ENCODE data around the gene DHX16.

The DHX16 gene

GRCh38 chr6:30687659-30688431, 15.0 kb upstream of the DHX16 start:
- TF ChIP-seq ZNF274 (IDR thresholded peaks at IDR 0.05; ENCODE audit: low read depth, low read length) = no peak
- peak overlapping the region; percentile 94 for H3K4me3 ChIP-seq (ENCODE audit: low read length)

DNA sequence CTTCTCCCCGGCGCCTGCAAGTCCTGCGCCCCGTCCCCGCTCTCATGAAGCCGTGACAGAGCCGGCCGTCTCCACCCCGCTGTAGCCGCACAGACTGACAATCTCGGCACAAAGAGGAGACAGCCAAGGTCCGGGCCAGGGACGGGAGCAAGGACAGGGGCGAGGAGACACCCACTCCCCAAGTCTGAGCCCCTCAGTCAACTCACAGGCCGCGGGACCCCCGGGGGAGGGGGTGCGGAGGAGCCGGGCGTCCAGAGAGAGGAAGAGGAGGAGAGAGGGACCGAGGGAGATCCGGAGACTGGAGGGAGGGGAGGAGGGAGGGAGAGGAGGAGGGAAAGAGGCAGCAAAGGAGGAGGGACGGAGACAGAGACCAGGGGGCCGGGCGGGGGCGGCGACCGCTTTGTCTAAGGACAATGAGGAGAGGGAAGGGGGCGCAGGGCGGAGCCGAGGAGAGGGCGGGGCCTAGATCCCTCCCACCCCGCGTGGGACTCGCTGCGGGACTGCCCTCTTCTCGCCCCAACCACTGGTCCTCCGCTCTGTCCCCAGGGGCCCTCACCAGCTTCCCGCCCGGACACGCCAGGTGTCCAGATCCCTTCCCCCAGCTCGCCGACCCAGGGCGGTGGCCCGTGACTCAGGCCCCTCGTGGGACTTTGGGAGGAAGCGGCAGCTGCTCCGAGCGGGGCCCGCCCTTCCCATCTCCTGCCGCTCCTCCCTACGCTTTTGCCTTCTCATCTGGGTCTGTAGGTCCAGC, 14.3 kb upstream of the DHX16 start:
- no peak for TF ChIP-seq ZNF274 (IDR thresholded peaks at IDR 0.05; ENCODE audit: low read depth, low read length)
- peak overlapping the region; percentile 94 for H3K4me3 ChIP-seq (ENCODE audit: low read length)

- no peak for TF ChIP-seq ZNF274 (IDR thresholded peaks at IDR 0.05; ENCODE audit: low read depth, low read length)
- peak within 1 kb of the TSS; percentile 94 for H3K4me3 ChIP-seq (ENCODE audit: low read length)
These were observed 13.5 kb upstream of the DHX16 start, which contains the start of gene PPP1R18 for GRCh38 chr6:30686009-30686907. TSS of gene PPP1R18 (minus strand) at chr6:30686645. CDS start at chr6:30686018, 627 bp downstream.

DNA sequence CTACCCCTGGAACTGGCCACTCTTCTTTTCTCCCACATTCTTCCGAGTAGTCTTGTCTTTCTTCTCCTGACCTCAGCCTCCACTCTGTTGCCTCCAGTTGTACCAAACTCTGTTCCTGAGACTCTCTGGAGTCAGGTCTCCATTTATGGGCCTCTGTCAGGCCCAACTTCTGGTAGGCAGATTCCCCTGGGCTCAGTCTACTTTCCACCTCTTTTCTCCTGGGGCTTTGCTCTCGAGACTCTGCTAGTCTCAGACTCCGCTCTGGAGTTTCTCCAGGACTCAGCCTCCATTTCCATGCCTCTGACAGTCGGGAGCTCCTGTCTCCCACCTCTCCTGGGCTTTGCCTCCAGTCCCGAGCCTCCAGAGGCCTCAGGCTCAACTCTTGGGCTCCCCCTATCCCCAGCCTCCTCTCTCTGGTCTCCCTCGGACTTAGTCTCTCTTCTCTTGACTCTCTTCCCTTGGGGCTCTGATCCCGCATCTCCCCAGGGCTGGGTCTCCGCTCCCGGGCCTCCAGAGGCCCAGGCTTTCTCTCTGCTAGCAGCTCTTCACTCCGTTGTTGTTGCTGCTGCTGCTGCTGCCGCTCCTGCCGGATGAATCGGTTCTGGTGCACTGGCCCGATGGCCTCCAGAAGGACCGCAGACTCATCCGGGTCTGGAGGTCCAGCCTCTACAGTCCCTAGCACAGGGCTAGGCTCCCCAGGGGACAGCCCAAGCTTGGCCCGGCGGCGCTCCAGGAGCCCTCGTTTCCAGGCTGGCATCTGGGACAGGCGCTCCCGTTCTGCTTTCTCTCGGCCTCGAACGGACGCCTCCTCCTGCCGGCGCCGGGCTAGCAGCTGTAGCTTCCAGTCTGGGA, 12.6 kb upstream of the DHX16 start:
- no peak for TF ChIP-seq ZNF274 (IDR thresholded peaks at IDR 0.05; ENCODE audit: low read depth, low read length)
- peak overlapping the region; percentile 94 for H3K4me3 ChIP-seq (ENCODE audit: low read length)

- H3K4me3 ChIP-seq (ENCODE audit: low read length) = peak overlapping the region; percentile 94
These were observed 11.8 kb upstream of the DHX16 start for GRCh38 chr6:30684386-30685156.

DNA sequence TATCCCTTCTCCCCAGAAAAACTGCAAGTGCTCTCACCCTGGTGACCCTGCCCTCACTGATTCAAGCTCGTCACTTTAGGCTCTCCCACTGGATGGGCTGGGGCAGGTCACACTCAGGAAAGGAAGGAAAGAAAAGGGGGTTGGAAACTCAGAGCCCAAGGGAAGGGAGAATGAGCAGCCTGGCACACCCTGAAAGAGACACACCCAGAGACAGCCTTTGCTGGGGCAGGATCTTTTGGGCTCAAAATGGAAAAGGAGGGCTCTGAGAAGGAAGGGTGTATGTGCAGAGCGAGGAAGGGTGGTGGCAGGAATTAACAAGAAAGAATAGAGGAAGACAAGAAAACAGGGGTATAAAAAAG, 11.2 kb upstream of the DHX16 start:
- peak overlapping the region; percentile 94 for H3K4me3 ChIP-seq (ENCODE audit: low read length)
- no peak for TF ChIP-seq ZNF274 (IDR thresholded peaks at IDR 0.05; ENCODE audit: low read depth, low read length)

More at GRCh38 chr6:30684386-30685156, 11.8 kb upstream of the DHX16 start:
- no peak for TF ChIP-seq ZNF274 (IDR thresholded peaks at IDR 0.05; ENCODE audit: low read depth, low read length)

- H3K4me3 ChIP-seq (ENCODE audit: low read length) = peak overlapping the region; percentile 94
- no peak for TF ChIP-seq ZNF274 (IDR thresholded peaks at IDR 0.05; ENCODE audit: low read depth, low read length)
These were observed 10.6 kb upstream of the DHX16 start for GRCh38 chr6:30683183-30683979.

- no peak for TF ChIP-seq ZNF274 (IDR thresholded peaks at IDR 0.05; ENCODE audit: low read depth, low read length)
- peak overlapping the region; percentile 94 for H3K4me3 ChIP-seq (ENCODE audit: low read length)
These were observed 9.6 kb upstream of the DHX16 start for GRCh38 chr6:30682143-30683117.

DNA sequence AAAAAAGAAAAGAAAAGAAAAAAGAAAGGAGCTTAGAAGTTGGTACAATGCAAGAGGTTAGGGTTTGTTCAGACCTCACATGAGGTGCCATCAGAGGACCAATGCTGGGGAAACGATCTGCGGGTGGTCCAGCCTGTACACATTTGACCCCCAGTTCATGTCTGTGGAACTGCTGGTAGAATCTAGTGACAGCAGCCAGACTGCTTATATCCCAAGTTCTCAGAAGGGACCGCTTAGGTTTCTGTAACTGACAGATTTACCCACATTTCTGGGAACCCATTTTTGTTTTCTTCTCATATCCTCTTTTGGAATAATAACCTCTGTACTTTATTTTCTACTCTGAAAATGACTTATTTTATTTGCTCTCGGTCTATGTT, 8.9 kb upstream of the DHX16 start:
- no peak for TF ChIP-seq ZNF274 (IDR thresholded peaks at IDR 0.05; ENCODE audit: low read depth, low read length)
- H3K4me3 ChIP-seq (ENCODE audit: low read length) = peak overlapping the region; percentile 94; the same call in 1 of the 2 replicates

DNA sequence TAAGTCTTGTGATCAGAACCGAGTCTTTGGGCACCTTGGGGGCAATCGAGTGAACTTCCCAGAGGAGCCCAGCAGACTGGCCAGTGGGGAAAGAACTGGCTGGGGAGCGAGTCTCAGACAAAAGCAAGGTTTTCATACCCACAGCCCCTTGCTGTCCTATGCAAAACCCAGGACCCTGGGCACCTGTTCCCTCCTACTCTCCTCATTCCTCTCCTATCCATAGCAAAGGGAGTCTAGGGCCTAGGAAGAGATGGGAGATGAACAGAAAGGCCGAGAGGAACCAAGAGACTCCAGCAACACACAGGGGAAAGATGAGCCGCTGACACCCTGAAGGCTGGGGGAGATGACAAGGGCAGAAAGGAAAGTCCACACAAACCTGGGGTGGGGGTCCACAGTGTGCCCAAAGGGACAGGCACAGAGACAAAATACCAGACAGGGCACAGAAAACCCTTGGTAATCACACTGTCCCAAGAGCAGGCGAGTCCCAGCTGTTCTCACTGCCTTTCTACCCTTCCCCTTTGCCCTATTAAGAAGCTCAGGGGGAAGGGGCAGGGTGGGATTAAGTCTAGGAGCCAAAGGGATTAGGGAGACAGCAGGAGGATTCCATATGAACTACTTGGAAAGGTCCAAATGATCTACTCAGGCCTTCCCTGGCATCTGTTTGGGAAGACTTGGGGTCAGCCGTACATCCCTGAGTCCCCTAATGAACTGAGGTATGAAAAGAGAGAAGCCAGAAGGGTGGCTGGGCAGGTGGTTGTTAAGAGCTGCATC, 7.1 kb upstream of the DHX16 start:
- TF ChIP-seq ZNF274 (IDR thresholded peaks at IDR 0.05; ENCODE audit: low read depth, low read length) = no peak
- H3K4me3 ChIP-seq (ENCODE audit: low read length) = peak overlapping the region; percentile 54; the same call in 1 of the 2 replicates
